ENCODE results near the gene NR5A1.

- TF ChIP-seq POLR2A (IDR thresholded peaks at IDR 0.05) = no peak
- TF ChIP-seq CTCF (IDR thresholded peaks at IDR 0.05) = no peak
- TF ChIP-seq EP300 (IDR thresholded peaks at IDR 0.05; ENCODE audit: low read depth) = no peak
These were observed 14.0 kb downstream of the NR5A1 start for GRCh38 chr9:124493218-124493617.

Measured in transverse colon (tissue), 3 donors.